Endodermal cell (in vitro differentiated cells): ENCODE results near the gene VGLL1. TPM values are rescaled to one million over a fixed set of nuclear protein-coding genes. Genes with fewer than 3 reads are reported as not detected.

Source experiments
- DNase-seq: peaks from one replicate; pipeline ENCODE4 v3.0.0-alpha.2; 2017
- H3K27ac ChIP-seq: 2 replicates; pipeline ENCODE4 v1.5.1; 2013; ENCODE audit warnings: mild to moderate bottlenecking, low read depth, low read length, moderate library complexity
- H3K27me3 ChIP-seq: 2 replicates; pipeline ENCODE4 v1.6.1; 2013; ENCODE audit warnings: mild to moderate bottlenecking, low read length, moderate library complexity; ENCODE audit not compliant: insufficient read depth, control insufficient read depth, poor library complexity, severe bottlenecking
- H3K36me3 ChIP-seq: 2 replicates; pipeline ENCODE4 v1.7.0; 2013; ENCODE audit warnings: mild to moderate bottlenecking, low read length, moderate library complexity; ENCODE audit not compliant: control insufficient read depth, insufficient read depth
- H3K4me1 ChIP-seq: one replicate; pipeline ENCODE4 v1.7.0; 2013; ENCODE audit warnings: low read length; ENCODE audit not compliant: control insufficient read depth, insufficient read depth
- H3K4me3 ChIP-seq: 2 replicates; pipeline ENCODE4 v1.5.1; 2013; ENCODE audit warnings: mild to moderate bottlenecking, low read length, moderate library complexity
- H3K9ac ChIP-seq: 2 replicates; pipeline ENCODE4 v1.6.1; 2013; ENCODE audit warnings: mild to moderate bottlenecking, low read length, moderate library complexity; ENCODE audit not compliant: poor library complexity, severe bottlenecking; ENCODE audit errors: extremely low read depth
- H3K9me3 ChIP-seq: 2 replicates; pipeline ENCODE4 v1.6.1; 2013; ENCODE audit warnings: mild to moderate bottlenecking, low read length, moderate library complexity; ENCODE audit not compliant: control insufficient read depth
- H3K27ac Mint-ChIP-seq: 2 replicates; pipeline ENCODE4 v1.8.0; 2020; ENCODE audit warnings: mixed read lengths
- H3K27me3 Mint-ChIP-seq: 2 replicates; pipeline ENCODE4 v1.8.0; 2021; ENCODE audit warnings: mild to moderate bottlenecking, mixed read lengths; ENCODE audit not compliant: insufficient read depth
- H3K36me3 Mint-ChIP-seq: 2 replicates; pipeline ENCODE4 v1.8.0; 2020; ENCODE audit warnings: low read depth, mixed read lengths
- H3K4me1 Mint-ChIP-seq: 2 replicates; pipeline ENCODE4 v1.8.0; 2020; ENCODE audit warnings: mixed read lengths
- H3K4me3 Mint-ChIP-seq: 2 replicates; pipeline ENCODE4 v1.8.0; 2020; ENCODE audit warnings: mild to moderate bottlenecking, moderate library complexity, mixed read lengths
- H3K9me3 Mint-ChIP-seq: 2 replicates; pipeline ENCODE4 v1.8.0; 2020; ENCODE audit warnings: mild to moderate bottlenecking, mixed read lengths
- WGBS, 2 experiments: methylation state at CpG; one replicate each; pipeline versions ENCODE4 v1.1.5 to v1.1.7; 2013; ENCODE audit warnings: missing lambda C conversion rate in 2 of 2, mixed read lengths in 1 of 2; ENCODE audit not compliant: insufficient coverage in 1 of 2, insufficient read length in 1 of 2; 5-methylcytosine and 5-hydroxymethylcytosine counted together
- total RNA-seq, 2 donors: library from RNA; stranded (reverse); fragmentation: NEBNext Ultra II Directional in 1 of 2; extraction: Animal tissue kit (Norgen Biotek cat#: 25700) in 1 of 2; gene quantifications; 2 replicates in 1 of 2; 3 replicates in 1 of 2; pipeline ENCODE4 v1.2.1, GENCODE V29; 2021
- TF ChIP-seq, protein P1 (sequence below): fragments of 200-600 bp; sonication (generic); conservative IDR thresholded peaks from 2 replicates; pipeline ENCODE4 v1.5.0; 2021; ENCODE audit warnings: antibody characterized with exemption, mild to moderate bottlenecking

Gene VGLL1
- total RNA-seq, 2 donors from 2014 or later, result not detected

DNA sequence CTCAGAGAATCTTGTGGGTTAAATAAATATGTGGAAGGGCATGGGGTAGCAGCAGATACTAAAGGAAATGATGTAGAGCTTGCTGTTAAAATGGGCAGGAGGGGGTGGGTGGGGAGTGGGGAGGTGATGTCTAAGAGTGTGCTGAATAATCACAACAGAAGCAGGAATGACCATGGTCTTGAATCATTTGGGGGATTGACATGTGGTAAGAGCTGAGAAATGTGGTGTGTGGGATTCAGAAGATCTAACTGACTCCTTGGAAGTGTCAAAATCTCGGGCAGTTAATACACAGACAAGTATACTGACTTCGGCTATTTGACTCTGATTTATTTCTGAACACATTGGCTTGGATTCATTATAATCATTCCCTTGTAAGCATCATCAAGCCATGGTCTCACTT lies 6.8 kb downstream of the VGLL1 start:
- Histone ChIP-seq H3K4me3 (no peak overlapping the region), H3K9me3 (no peaks in the 10 kb centered on the region), H3K27ac (no peak overlapping the region), H3K9ac (no peak overlapping the region), H3K4me1 (no peaks in the 10 kb centered on the region), H3K27me3 (no peaks in the 10 kb centered on the region), H3K36me3 (no peaks in the 10 kb centered on the region)
- DNase-seq, result no peak
- TF ChIP-seq, protein P1, sequence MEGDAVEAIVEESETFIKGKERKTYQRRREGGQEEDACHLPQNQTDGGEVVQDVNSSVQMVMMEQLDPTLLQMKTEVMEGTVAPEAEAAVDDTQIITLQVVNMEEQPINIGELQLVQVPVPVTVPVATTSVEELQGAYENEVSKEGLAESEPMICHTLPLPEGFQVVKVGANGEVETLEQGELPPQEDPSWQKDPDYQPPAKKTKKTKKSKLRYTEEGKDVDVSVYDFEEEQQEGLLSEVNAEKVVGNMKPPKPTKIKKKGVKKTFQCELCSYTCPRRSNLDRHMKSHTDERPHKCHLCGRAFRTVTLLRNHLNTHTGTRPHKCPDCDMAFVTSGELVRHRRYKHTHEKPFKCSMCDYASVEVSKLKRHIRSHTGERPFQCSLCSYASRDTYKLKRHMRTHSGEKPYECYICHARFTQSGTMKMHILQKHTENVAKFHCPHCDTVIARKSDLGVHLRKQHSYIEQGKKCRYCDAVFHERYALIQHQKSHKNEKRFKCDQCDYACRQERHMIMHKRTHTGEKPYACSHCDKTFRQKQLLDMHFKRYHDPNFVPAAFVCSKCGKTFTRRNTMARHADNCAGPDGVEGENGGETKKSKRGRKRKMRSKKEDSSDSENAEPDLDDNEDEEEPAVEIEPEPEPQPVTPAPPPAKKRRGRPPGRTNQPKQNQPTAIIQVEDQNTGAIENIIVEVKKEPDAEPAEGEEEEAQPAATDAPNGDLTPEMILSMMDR, result no peak
- H3K4me3 Mint-ChIP-seq, result no peak overlapping the region
- no peaks in the 10 kb centered on the region for H3K36me3 Mint-ChIP-seq
- no peak overlapping the region for H3K27ac Mint-ChIP-seq
- peaks cover 2% of the 10 kb centered on the region for H3K4me1 Mint-ChIP-seq
- 91 to 100% methylated on average over 2 of the region's 2 CpGs for WGBS, 2 experiments
- peaks cover 5% of the 10 kb centered on the region for H3K27me3 Mint-ChIP-seq
- H3K9me3 Mint-ChIP-seq, result peaks cover 42% of the 10 kb centered on the region

DNA sequence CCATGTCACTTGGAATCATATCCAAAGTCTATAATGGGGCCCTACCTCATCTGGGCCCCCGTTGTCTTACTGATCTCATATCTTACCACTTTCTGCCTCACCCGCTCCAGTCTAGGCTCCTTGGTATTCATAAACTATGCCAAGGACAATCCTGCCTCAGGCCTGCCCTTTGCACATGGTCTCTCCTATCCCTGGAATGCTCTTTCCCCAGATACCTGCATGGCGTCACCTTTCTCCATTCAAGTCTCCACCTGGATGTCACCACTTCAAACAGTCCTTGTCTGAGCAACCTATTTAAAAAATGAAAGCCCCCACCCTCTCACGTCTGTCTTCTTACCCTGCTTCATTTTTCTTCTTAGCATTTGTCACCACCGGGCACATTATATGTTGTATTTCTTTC lies 8.2 kb downstream of the VGLL1 start:
- H3K9ac ChIP-seq, result no peak overlapping the region
- peaks cover 44% of the 10 kb centered on the region for H3K9me3 Mint-ChIP-seq
- 97 to 100% methylated on average over 3 to 5 of the region's 5 CpGs for WGBS, 2 experiments
- H3K27ac Mint-ChIP-seq, result no peak overlapping the region
- peaks cover 2% of the 10 kb centered on the region for H3K4me1 Mint-ChIP-seq
- TF ChIP-seq, protein P1, result no peak
- no peak for DNase-seq
- H3K36me3 ChIP-seq, result no peaks in the 10 kb centered on the region
- H3K9me3 ChIP-seq, result no peaks in the 10 kb centered on the region
- no peak overlapping the region for H3K4me3 ChIP-seq
- no peaks in the 10 kb centered on the region for H3K36me3 Mint-ChIP-seq
- H3K27me3 Mint-ChIP-seq, result peaks cover 2% of the 10 kb centered on the region
- no peaks in the 10 kb centered on the region for H3K4me1 ChIP-seq
- H3K27ac ChIP-seq, result no peak overlapping the region
- H3K4me3 Mint-ChIP-seq, result no peak overlapping the region
- no peaks in the 10 kb centered on the region for H3K27me3 ChIP-seq

DNA sequence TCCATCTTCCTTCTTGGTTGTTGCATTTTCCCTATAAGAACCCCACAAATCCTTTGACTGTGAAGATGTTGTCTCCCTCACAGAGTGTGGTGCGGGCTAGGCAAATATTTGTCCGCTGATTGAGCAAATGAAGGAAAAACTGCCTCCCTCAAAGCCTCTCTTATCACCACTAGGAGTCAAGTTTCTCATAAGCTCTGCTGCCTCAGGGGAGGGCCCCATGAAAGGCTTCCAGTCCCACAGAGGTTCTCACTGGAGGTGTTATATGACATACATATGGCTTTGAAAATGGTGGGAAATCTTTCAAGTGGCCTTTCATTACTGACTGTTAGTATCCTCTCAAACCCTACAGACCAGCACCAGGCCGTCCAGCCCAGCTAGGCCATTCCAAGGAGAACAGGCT lies 9.3 kb downstream of the VGLL1 start:
- Histone ChIP-seq H3K27ac (no peak overlapping the region), H3K9me3 (no peaks in the 10 kb centered on the region), H3K27me3 (no peaks in the 10 kb centered on the region), H3K9ac (no peak overlapping the region), H3K36me3 (no peaks in the 10 kb centered on the region), H3K4me1 (no peaks in the 10 kb centered on the region), H3K4me3 (no peak overlapping the region)
- no peaks in the 10 kb centered on the region for H3K36me3 Mint-ChIP-seq
- H3K27me3 Mint-ChIP-seq, result peaks cover 1% of the 10 kb centered on the region
- DNase-seq, result no peak
- peaks cover 49% of the 10 kb centered on the region for H3K9me3 Mint-ChIP-seq
- WGBS, 2 experiments, result 92% methylated on average over 3 of the region's 3 CpGs; no CpG with 5 or more reads in 1 of the 2 experiments
- H3K27ac Mint-ChIP-seq, result no peak overlapping the region
- peaks cover 2% of the 10 kb centered on the region for H3K4me1 Mint-ChIP-seq
- TF ChIP-seq, protein P1, result no peak
- no peak overlapping the region for H3K4me3 Mint-ChIP-seq
